ENCODE data around the gene MAPK1.

GRCh38 chr22:21837248-21837979 is 30.0 kb downstream of the MAPK1 start:
- TF ChIP-seq POLR2AphosphoS5 (IDR thresholded peaks at IDR 0.05; ENCODE audit: borderline replicate concordance, low read depth, low read length) = no peak
- TF ChIP-seq EZH2 (IDR thresholded peaks at IDR 0.05) = no peak

All from SK-N-MC (cell line).